GM21529 (cell line): ENCODE data around the gene VCL.
"Not testable (repeated sequence)": the region's sequence is repeated elsewhere in the genome, so short reads cannot be mapped to it uniquely, and the experiment has no call there.

Source experiments
- ATAC-seq: cut with Tn5 transposase; IDR thresholded peaks from one replicate; pipeline ENCODE4 v1.9.1; 2021; ENCODE audit not compliant: unreplicated experiment

VCL gene

DNA sequence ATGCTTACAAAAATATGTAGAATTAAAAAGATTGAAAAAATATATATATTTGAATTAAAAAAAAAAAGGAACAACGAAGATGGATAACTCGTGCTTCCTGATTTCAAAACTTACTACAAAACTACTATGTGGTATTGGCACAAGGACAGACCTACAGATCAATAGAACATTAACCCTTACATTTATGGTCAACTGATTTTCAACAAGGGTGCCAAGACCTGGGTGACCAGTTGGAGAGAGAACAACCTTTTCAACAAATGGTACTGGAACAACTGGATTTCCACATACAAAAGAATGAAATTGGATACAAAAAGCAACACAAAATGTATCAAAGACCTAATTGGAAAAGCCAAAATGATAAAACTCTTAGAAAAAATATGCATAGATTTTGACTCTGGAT lies 142.6 kb downstream of the VCL start:
- ATAC-seq, result no peak

DNA sequence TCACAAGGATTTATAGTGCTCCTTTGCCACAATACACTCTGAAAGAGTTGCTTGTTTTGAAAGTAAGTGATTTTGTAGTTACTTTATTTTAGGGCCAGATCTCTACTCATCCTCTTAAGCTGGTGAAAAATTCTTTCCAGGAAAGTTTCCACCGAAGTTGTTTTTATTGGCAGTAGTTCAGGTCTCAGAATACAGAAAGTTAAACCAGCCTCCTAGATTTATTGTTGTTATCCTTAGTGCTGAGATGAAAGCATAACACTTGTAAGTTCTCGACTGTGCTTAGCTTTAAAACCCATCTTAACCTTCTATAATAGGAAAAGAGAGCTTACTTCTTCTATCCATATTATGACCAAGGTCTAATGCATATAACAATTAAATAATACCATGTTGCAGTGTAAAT lies 147.2 kb downstream of the VCL start:
- ATAC-seq, result no peak

GRCh38 chr10:74146980-74147379 lies 149.1 kb downstream of the VCL start:
- ATAC-seq, result not testable (repeated sequence)

GRCh38 chr10:74150204-74150989 lies 152.5 kb downstream of the VCL start, which contains the start of gene AP3M1:
TSS of gene AP3M1 (minus strand) at chr10:74150828. CDS start at chr10:74138379, 12,449 bp downstream.
- peak; percentile 41 for ATAC-seq

- ATAC-seq, result peak; percentile 82
These were observed 153.3 kb downstream of the VCL start, which contains the start of gene ADK for GRCh38 chr10:74150990-74151878. TSS of gene ADK (plus strand) at chr10:74151221. CDS start at chr10:74151279, 58 bp downstream.

DNA sequence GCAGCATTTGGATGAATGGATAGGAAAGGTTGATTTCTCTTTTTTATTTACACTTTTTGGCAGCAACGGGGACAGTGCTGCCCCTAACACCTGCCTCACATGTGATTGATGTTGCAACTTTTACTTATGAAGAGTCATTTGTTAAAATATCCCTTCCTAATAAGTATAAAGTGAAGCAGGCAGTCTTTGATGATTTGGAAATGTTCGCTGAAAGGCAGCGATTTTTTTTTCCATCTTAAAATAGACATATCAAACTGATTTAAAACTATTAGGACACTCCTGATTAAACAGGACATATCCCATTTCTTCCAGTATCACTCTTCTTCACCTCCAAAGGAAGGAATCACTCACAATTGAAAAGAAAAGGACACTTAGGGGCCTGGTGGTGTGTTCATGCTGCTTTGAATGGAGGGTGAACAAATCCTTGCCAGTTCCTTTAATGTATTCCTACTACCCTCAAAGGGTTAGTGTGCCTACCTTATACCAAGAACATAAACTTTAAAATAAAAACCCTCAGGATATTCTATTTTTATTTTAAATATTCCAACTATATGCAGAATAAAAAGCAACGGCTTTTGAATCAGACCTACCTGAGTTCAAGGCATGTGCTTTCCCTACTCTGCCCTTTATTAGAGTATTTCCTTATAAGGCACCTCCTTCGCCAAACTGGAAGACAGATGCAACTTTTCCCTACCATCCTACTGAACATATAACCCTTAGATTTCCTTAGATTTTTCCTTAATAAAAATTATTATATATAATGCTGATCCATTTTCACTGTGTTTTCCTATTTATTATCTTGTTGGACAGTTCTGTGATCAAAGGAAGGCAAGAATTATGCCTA lies 154.2 kb downstream of the VCL start:
- ATAC-seq, result no peak

GRCh38 chr10:74153123-74153522 lies 155.2 kb downstream of the VCL start:
- ATAC-seq, result no peak

GRCh38 chr10:74153676-74154075 lies 155.8 kb downstream of the VCL start:
- no peak for ATAC-seq

DNA sequence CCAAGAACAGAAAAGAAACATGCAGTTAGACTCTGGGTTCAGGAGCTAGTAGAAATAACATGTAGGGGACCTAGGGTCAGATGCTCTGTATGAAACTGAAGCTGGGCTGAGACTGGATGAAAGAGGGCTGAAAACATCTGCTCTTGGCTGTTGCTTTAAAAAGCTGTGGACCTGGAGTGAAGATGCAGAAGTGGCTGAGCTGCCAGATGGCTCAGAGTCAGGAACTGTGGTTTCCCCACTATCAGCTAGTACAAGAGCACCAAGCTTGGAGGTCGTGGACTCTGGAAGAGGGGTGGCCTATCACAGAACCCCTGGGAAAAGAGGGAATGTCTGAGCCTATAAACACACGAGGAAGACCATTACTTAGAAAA lies 159.0 kb downstream of the VCL start:
- ATAC-seq, result peak; percentile 78

GRCh38 chr10:74160013-74160412 lies 162.1 kb downstream of the VCL start:
- no peak for ATAC-seq

- ATAC-seq, result no peak
These were observed 165.6 kb downstream of the VCL start for GRCh38 chr10:74163319-74164068.

- ATAC-seq, result no peak
These were observed 167.0 kb downstream of the VCL start for GRCh38 chr10:74164716-74165529.

DNA sequence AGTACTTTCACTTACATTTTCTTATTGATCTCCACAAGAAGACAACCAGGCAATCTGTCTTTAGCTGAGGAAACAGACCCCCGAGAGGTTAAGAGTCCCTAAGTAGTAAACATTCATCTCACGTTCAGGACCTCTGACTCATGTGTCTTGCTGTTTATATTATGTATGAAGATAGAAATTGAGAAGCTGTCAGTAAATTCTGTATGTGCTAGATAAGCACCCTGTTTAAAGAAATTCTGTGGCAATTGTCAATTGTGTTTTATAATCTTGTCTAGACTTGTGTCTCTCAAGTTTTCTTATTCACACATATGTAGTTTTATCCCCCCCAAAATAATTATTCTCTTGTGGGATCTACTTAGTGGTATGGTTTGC lies 167.6 kb downstream of the VCL start:
- no peak for ATAC-seq

DNA sequence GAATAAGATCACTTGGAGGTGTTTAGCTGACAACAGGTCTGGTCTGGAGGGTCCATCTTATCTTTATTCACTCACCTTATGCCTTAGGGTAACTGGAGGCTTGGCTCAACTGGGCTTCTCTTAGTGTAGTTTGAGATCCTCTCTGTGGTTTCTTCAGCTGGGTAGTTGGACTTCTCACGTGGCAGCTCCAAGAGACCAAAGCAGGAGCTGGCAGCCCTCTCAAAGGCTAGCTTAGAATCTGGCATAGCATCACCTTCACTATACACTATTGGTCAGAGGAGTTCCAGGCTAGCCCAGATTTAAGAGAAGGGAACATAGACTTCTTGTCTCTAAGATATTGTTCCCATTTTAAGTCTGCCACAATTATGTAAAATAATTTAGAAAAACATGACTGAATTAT lies 169.5 kb downstream of the VCL start:
- ATAC-seq, result no peak
